Trophoblast cell (in vitro differentiated cells and primary cell): ENCODE measurements around the gene YKT6.

Experiments
- DNase-seq, 2 donors: peaks; one replicate each; pipeline ENCODE4 v3.0.0-alpha.2; 2016
- H2AFZ ChIP-seq: 2 replicates; pipeline ENCODE4 v1.6.1; 2013; ENCODE audit warnings: low read length, moderate library complexity, mild to moderate bottlenecking; ENCODE audit not compliant: insufficient read depth, poor library complexity
- H2AK5ac ChIP-seq: 2 replicates; pipeline ENCODE4 v1.6.1; 2013; ENCODE audit warnings: mild to moderate bottlenecking, low read length
- H2BK120ac ChIP-seq: 2 replicates; pipeline ENCODE4 v1.6.1; 2013; ENCODE audit warnings: low read length, mild to moderate bottlenecking, moderate library complexity; ENCODE audit not compliant: insufficient read depth, poor library complexity
- H2BK12ac ChIP-seq: 2 replicates; pipeline ENCODE4 v1.6.1; 2013; ENCODE audit warnings: mild to moderate bottlenecking, low read length, moderate library complexity
- H2BK5ac ChIP-seq: 2 replicates; pipeline ENCODE4 v1.6.1; 2013; ENCODE audit warnings: low read length, low read depth, moderate library complexity, mild to moderate bottlenecking; ENCODE audit not compliant: poor library complexity
- H3K14ac ChIP-seq: 2 replicates; pipeline ENCODE4 v1.6.1; 2013; ENCODE audit warnings: mild to moderate bottlenecking, low read length
- H3K18ac ChIP-seq: 2 replicates; pipeline ENCODE4 v1.6.1; 2013; ENCODE audit warnings: mild to moderate bottlenecking, low read length
- H3K23ac ChIP-seq: 2 replicates; pipeline ENCODE4 v1.6.1; 2013; ENCODE audit warnings: low read length
- H3K27ac ChIP-seq: 2 replicates; pipeline ENCODE4 v1.5.1; 2013; ENCODE audit warnings: low read depth, mild to moderate bottlenecking, inconsistent platforms, low read length, moderate library complexity
- H3K27me3 ChIP-seq: 2 replicates; pipeline ENCODE4 v1.6.1; 2013; ENCODE audit warnings: inconsistent platforms, mild to moderate bottlenecking, low read length, moderate library complexity; ENCODE audit not compliant: insufficient read depth
- H3K36me3 ChIP-seq, 2 experiments: 1 replicate in 1 of 2; 2 replicates in 1 of 2; pipeline ENCODE4 v1.6.1; 2013; ENCODE audit warnings: low read length in 2 of 2, mild to moderate bottlenecking in 2 of 2, moderate library complexity in 1 of 2; ENCODE audit not compliant: insufficient read depth in 2 of 2, control insufficient read depth in 1 of 2
- H3K4ac ChIP-seq: 2 replicates; pipeline ENCODE4 v1.6.1; 2013; ENCODE audit warnings: low read depth, mild to moderate bottlenecking, low read length, moderate library complexity
- H3K4me1 ChIP-seq, 2 experiments: 1 replicate in 1 of 2; 2 replicates in 1 of 2; pipeline ENCODE4 v1.6.1; 2013; ENCODE audit warnings: low read length in 2 of 2, mild to moderate bottlenecking in 2 of 2, moderate library complexity in 1 of 2; ENCODE audit not compliant: insufficient read depth in 2 of 2, control insufficient read depth in 1 of 2
- H3K4me2 ChIP-seq: 2 replicates; pipeline ENCODE4 v1.6.1; 2013; ENCODE audit warnings: inconsistent platforms, mild to moderate bottlenecking, low read length, moderate library complexity
- H3K4me3 ChIP-seq: 2 replicates; pipeline ENCODE4 v1.5.1; 2013; ENCODE audit warnings: mild to moderate bottlenecking, low read depth, low read length, inconsistent platforms
- H3K79me1 ChIP-seq: one replicate; pipeline ENCODE4 v1.6.1; 2013; ENCODE audit warnings: low read length
- H3K79me2 ChIP-seq: 2 replicates; pipeline ENCODE4 v1.6.1; 2013; ENCODE audit warnings: low read length, mild to moderate bottlenecking; ENCODE audit not compliant: control insufficient read depth, insufficient read depth, poor library complexity
- H3K9ac ChIP-seq: 2 replicates; pipeline ENCODE4 v1.6.1; 2013; ENCODE audit warnings: mild to moderate bottlenecking, low read length
- H3K9me3 ChIP-seq: 2 replicates; pipeline ENCODE4 v1.6.1; 2013; ENCODE audit warnings: low read depth, mild to moderate bottlenecking, control low read depth, inconsistent platforms, low read length; ENCODE audit not compliant: insufficient read depth
- H4K12ac ChIP-seq: 2 replicates; pipeline ENCODE4 v1.6.1; 2013; ENCODE audit warnings: low read depth, mild to moderate bottlenecking, low read length, moderate library complexity
- H4K8ac ChIP-seq: 2 replicates; pipeline ENCODE4 v1.6.1; 2013; ENCODE audit warnings: low read depth, mild to moderate bottlenecking, low read length, moderate library complexity
- H4K91ac ChIP-seq: one replicate; pipeline ENCODE4 v1.6.1; 2013; ENCODE audit warnings: low read depth, mild to moderate bottlenecking, low read length, moderate library complexity
- WGBS: extraction: QIAGEN DNeasy Blood & Tissue Kit; methylation state at CpG from one replicate; pipeline ENCODE4 v1.1.7; 2013; ENCODE audit warnings: missing lambda C conversion rate; ENCODE audit not compliant: insufficient read length, insufficient coverage; ENCODE audit errors: extremely low coverage; 5-methylcytosine and 5-hydroxymethylcytosine counted together

YKT6 gene

DNA sequence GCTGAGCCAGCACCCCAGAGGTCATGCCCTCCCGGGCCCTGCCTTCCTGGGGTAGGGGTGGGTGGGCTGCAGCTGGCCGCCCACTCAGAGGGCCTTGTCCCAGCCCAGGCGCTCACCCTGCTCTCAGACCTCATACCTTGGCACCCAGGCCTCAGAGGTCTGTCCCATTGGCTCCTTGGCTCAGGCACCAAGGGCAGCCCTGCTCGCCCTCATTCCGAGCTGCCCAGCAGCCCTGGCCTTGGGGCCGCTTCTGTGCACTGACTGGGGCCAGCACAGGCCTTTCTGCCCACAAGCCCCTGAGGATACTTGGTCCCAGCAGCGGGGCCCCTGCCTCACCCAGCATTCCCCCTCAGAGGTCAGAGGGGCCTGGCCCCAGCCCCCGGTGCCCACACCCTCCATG is 34.3 kb downstream of the YKT6 start:
- H3K9ac ChIP-seq, result no peak overlapping the region
- no peaks in the 10 kb centered on the region for H3K27me3 ChIP-seq
- no peak overlapping the region for H3K23ac ChIP-seq
- no peak overlapping the region for H3K4ac ChIP-seq
- H2AK5ac ChIP-seq, result no peak overlapping the region
- H4K12ac ChIP-seq, result no peak overlapping the region
- H3K4me2 ChIP-seq, result no peak overlapping the region
- no peak overlapping the region for H2BK12ac ChIP-seq
- H3K18ac ChIP-seq, result no peak overlapping the region
- no peaks in the 10 kb centered on the region for H3K4me1 ChIP-seq
- no peak overlapping the region for H2BK5ac ChIP-seq
- H3K79me1 ChIP-seq, result no peaks in the 10 kb centered on the region
- no peak overlapping the region for H3K4me3 ChIP-seq
- H2BK120ac ChIP-seq, result no peak overlapping the region
- no peak overlapping the region for H3K27ac ChIP-seq
- no peaks in the 10 kb centered on the region for H3K36me3 ChIP-seq
- no peak for DNase-seq
- H4K8ac ChIP-seq, result no peak overlapping the region
- H3K9me3 ChIP-seq, result no peaks in the 10 kb centered on the region
- no peak overlapping the region for H4K91ac ChIP-seq
- H2AFZ ChIP-seq, result no peak overlapping the region
- no peaks in the 10 kb centered on the region for H3K79me2 ChIP-seq
- no peak overlapping the region for H3K14ac ChIP-seq
- WGBS, result no CpG with 5 or more reads among the region's 8 CpGs

DNA sequence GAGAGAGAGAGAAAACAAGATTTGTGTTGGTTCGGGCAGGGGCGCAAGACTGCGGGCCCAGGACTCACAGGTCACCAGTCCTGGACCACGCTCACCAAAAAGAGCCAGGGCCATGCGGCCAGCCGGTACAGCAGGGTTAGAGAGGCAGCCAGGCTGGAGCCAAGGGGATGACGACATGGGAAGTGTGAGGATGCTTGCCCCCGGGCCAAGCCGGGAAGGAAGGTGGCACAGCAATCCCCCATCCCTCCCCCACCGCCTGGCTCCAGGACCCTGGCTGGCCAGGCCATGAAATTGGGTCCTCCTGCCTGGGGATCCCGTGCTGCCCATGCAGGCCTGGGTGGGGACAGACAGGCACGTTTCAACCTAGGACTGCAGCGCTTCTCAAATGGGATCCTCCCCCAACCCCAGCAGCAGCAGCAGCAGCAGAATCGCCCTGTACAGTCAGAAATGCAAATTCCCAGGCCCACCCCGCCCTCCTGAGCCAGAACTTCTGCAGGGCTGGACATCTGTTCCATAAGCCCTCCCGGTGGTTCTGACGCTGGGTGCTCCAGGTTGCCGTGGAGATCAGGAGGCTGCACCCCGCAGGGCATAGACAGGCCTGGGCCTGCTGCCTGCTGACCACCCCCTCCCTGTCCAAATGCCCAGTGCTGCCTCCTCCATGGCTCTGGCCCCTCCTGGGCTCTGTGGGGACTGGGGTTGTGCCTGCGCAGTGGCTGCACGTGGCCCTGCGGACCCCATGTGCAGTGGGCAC is 35.0 kb downstream of the YKT6 start:
- Histone ChIP-seq H3K27me3 (no peaks in the 10 kb centered on the region), H2BK12ac (no peak overlapping the region), H2AK5ac (no peak overlapping the region), H3K9ac (no peak overlapping the region), H4K8ac (no peak overlapping the region), H3K23ac (no peak overlapping the region), H3K79me2 (no peaks in the 10 kb centered on the region), H2BK5ac (no peak overlapping the region), H3K9me3 (no peaks in the 10 kb centered on the region), H3K4me1 (no peaks in the 10 kb centered on the region), H3K4me2 (no peak overlapping the region), H4K91ac (no peak overlapping the region), H3K27ac (no peak overlapping the region), H3K14ac (no peak overlapping the region), H3K4ac (no peak overlapping the region), H2BK120ac (no peak overlapping the region), H3K18ac (no peak overlapping the region), H3K36me3 (no peaks in the 10 kb centered on the region), H3K79me1 (no peaks in the 10 kb centered on the region), H4K12ac (no peak overlapping the region), H3K4me3 (no peak overlapping the region), H2AFZ (no peak overlapping the region)
- WGBS, result no CpG with 5 or more reads among the region's 22 CpGs
- no peak for DNase-seq

DNA sequence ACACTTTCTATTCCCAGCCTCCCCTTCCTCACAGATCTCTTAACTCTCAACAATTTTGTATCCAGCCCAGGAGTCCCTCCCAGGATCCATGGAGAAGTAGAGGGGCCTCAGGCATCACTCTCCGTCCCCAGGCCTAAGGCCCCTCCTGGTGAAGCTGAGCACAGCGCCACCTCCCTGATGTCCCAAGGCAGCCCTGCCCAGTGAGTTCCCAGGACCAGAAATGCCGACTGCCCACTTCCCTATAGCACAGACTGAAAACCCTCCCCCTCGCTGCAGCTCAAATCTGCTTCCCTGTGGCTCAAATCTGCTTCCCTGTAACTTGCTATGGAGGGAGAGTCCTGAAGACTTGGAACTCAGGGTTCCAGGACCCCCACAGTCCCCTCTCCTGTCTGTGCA is 35.6 kb downstream of the YKT6 start:
- no peak overlapping the region for H2BK5ac ChIP-seq
- H3K36me3 ChIP-seq, result no peaks in the 10 kb centered on the region
- DNase-seq, result no peak
- no peaks in the 10 kb centered on the region for H3K4me1 ChIP-seq
- no peak overlapping the region for H3K23ac ChIP-seq
- no peaks in the 10 kb centered on the region for H3K79me2 ChIP-seq
- no peak overlapping the region for H3K14ac ChIP-seq
- no peak overlapping the region for H3K18ac ChIP-seq
- no peak overlapping the region for H4K12ac ChIP-seq
- no peak overlapping the region for H3K4me2 ChIP-seq
- no peak overlapping the region for H2AK5ac ChIP-seq
- H3K27ac ChIP-seq, result no peak overlapping the region
- no peaks in the 10 kb centered on the region for H3K9me3 ChIP-seq
- H2BK12ac ChIP-seq, result no peak overlapping the region
- H4K91ac ChIP-seq, result no peak overlapping the region
- no peak overlapping the region for H4K8ac ChIP-seq
- no peak overlapping the region for H2AFZ ChIP-seq
- H3K79me1 ChIP-seq, result no peaks in the 10 kb centered on the region
- H3K4me3 ChIP-seq, result no peak overlapping the region
- no peaks in the 10 kb centered on the region for H3K27me3 ChIP-seq
- no CpG with 5 or more reads among the region's 4 CpGs for WGBS
- H2BK120ac ChIP-seq, result no peak overlapping the region
- no peak overlapping the region for H3K4ac ChIP-seq
- H3K9ac ChIP-seq, result no peak overlapping the region

DNA sequence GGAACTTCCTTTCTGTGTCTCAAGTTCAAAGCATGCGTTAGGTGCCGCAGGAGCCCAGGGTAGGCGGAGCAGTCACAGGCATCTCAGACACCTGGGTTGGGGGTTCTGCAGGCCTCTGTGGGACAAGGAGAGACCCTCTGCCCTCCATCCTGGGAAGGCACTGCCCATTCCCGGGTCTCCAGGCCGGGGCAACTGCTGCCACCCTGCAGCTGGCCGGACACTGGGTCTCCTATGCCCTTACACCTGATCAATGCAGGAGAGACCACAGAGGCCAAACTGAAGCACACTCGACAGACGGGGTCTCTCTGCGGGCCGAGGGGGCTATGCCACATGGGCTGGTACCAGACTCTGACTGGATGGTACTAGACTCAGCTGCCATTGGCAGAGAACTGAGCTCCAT is 36.9 kb downstream of the YKT6 start:
- Histone ChIP-seq H3K79me2 (no peaks in the 10 kb centered on the region), H3K9ac (no peak overlapping the region), H2AK5ac (no peak overlapping the region), H3K4ac (no peak overlapping the region), H3K36me3 (no peaks in the 10 kb centered on the region), H3K4me2 (no peak overlapping the region), H3K18ac (no peak overlapping the region), H3K79me1 (no peaks in the 10 kb centered on the region), H4K12ac (no peak overlapping the region), H4K8ac (no peak overlapping the region), H4K91ac (no peak overlapping the region), H3K14ac (no peak overlapping the region), H3K27ac (no peak overlapping the region), H3K4me3 (no peak overlapping the region), H3K4me1 (no peaks in the 10 kb centered on the region), H3K23ac (no peak overlapping the region), H2BK120ac (no peak overlapping the region), H2BK5ac (no peak overlapping the region), H3K9me3 (no peaks in the 10 kb centered on the region), H2BK12ac (no peak overlapping the region), H3K27me3 (no peaks in the 10 kb centered on the region), H2AFZ (no peak overlapping the region)
- no peak for DNase-seq
- WGBS, result no CpG with 5 or more reads among the region's 10 CpGs
